A549 treated with AZD9567 at 1 μM for 4 hours (cell line): Measurements from ENCODE around the gene CYB5R3. TPM values are rescaled to one million over a fixed set of nuclear protein-coding genes. Genes with fewer than 3 reads are reported as not detected.

Experiments
- total RNA-seq: library from RNA; stranded (reverse); fragments of 200-300 nt; extraction: Qiagen RNA extraction; gene quantifications from 5 replicates; pipeline ENCODE4 v1.2.3, GENCODE V29; 2022; ENCODE audit not compliant: insufficient read depth

CYB5R3 gene
- 101 to 119 TPM (median 114 TPM) in 5 replicates for total RNA-seq

DNA sequence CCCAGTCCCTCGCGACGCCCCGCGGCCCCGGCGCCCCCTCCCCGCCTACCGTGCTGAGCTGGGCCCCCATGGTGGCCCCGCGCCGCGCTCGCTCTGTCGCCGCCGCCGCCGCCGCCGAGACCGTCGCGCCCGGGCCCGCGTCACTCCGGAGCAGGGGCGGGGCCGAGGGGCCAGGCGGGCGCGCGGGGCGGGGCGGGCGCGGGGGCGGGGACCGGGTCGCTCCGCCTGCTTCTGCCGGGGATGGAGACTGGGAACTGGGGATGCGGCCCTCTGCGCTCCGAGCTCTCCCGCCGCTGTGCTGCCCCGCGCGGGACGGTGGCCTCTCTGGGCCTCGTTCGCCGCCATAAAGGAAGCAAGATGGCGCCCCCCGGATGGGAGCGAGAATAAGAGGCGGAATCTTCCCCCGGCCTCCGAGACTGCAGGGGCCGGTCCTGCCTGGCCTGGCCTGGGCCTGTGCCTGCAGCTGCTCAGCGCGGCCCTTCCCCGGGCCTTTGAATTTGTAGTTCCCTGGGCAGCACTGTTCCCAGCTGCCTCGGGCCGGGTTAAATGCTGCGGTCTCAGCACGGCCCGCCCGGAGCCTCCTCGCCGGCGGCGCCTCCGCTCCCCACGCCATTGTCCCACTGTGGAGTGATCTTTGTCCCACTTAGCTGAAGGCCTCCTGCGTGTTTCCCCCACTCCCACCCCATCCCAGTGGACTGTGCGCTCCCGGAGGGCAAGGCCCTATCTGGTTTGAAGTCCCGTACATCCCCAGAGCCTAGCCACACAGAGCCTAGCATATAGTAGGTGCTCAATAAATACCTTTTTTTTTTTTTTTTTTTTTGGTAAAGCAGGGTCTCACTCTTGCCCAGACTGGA, at the start of gene CYB5R3:
CYB5R3 (minus strand) TSS at position 147 of the 854 bp plus-strand sequence; CDS start at position 70, 77 bp downstream.

DNA sequence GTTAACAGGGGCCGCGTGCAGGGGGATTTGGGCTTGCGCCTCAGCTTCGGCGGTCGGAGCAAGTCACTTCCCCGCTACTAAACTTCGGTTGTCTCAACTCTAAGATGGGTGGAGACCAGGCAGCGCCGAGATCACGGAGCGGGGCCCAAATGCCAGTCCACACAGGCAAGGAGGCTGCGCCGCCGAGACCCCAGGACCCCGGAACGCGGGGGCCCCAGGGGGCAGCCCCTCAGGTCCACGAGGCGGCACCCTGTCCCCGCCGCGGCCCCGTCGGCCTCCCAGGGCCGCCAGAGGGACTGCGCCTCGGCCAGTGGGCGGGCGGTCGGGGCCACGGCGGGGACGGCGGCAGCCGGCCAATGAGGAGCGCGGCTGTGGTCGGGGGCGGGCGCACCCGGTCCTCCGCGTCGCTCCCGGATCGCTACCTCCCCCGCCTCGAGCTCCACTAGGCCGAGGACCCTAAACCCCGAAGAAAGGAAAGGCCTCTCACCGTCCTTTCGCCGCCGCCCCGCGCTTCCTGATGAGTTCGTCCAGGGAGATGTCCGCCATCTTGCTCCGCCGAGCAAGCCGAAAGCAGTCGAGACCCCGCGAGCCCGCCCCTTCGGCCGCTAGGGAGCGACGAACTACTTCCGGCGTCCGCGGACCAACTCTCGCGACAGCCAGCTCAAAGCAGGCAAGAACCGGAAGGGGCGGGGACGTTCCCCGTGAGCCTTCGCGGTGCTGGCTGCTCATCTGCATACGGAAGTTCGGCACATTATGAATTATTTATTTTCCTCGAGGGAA, 34.7 kb downstream of the CYB5R3 start, which contains the start of gene POLDIP3:
POLDIP3 (minus strand) TSS at position 572 of the 780 bp plus-strand sequence; CDS start at position 546, 26 bp downstream.

Other genes starting within 250 kb of the CYB5R3 start
- gene NFAM1, start 217.0 kb downstream of the CYB5R3 start, total RNA-seq = 0.01 TPM in 1 of 5 replicates, not detected in the others
- 43.9 to 57.3 TPM (median 56.6 TPM) in 5 replicates for gene RRP7A, start 129.6 kb downstream of the CYB5R3 start, total RNA-seq
- 0.14 to 1.5 TPM (median 0.20 TPM) in 5 replicates for gene SERHL2, start 95.4 kb downstream of the CYB5R3 start, total RNA-seq
- gene POLDIP3, start 34.5 kb downstream of the CYB5R3 start, total RNA-seq = 37.4 to 44.7 TPM (median 40.0 TPM) in 5 replicates
- not detected in 5 replicates for gene ATP5MGL, start 8.8 kb downstream of the CYB5R3 start, total RNA-seq
- gene A4GALT, start 71.5 kb upstream of the CYB5R3 start, total RNA-seq = 10.7 to 21.4 TPM (median 19.8 TPM) in 5 replicates
- gene ARFGAP3, start 207.9 kb upstream of the CYB5R3 start, total RNA-seq = 17.0 to 24.0 TPM (median 22.3 TPM) in 5 replicates